ENCODE measurements around the gene ACTL10. TPM values are rescaled to one million over a fixed set of nuclear protein-coding genes. Genes with fewer than 3 reads are reported as not detected.

Gene ACTL10
- polyA plus RNA-seq, 10 donors, result 0.11 to 0.43 (median 0.33) TPM

GRCh38 chr20:33676652-33677645 is 10.2 kb downstream of the ACTL10 start:
- no peak for DNase-seq

- peak; percentile 59 to 92 (median 69) for DNase-seq
Observed at GRCh38 chr20:33677991-33678702, 11.4 kb downstream of the ACTL10 start.

- DNase-seq, result no peak
Observed at GRCh38 chr20:33679758-33680485, 13.2 kb downstream of the ACTL10 start.

GRCh38 chr20:33680686-33681085 is 13.9 kb downstream of the ACTL10 start:
- DNase-seq, result no peak

- DNase-seq, result no peak
Observed at GRCh38 chr20:33681288-33681687, 14.5 kb downstream of the ACTL10 start.

GRCh38 chr20:33681728-33682353 is 15.1 kb downstream of the ACTL10 start:
- DNase-seq, result no peak

GRCh38 chr20:33684533-33685327 is 18.0 kb downstream of the ACTL10 start:
- DNase-seq, result no peak

GRCh38 chr20:33685328-33686099 is 18.8 kb downstream of the ACTL10 start:
- DNase-seq, result peak in 1 of 3 donors; percentile 83

- DNase-seq, result peak; percentile 95 to 98 (median 95)
Observed at GRCh38 chr20:33686100-33686983, 19.6 kb downstream of the ACTL10 start, which contains the start of gene E2F1. E2F1 (minus strand) TSS chr20:33686385; CDS start chr20:33686264, 121 bp downstream.

- DNase-seq, result no peak
Observed at GRCh38 chr20:33686984-33687366, 20.2 kb downstream of the ACTL10 start.

- DNase-seq, result no peak
Observed at GRCh38 chr20:33687370-33687915, 20.7 kb downstream of the ACTL10 start.

- DNase-seq, result no peak
Observed at GRCh38 chr20:33687993-33688937, 21.5 kb downstream of the ACTL10 start.

GRCh38 chr20:33688938-33689424 is 22.2 kb downstream of the ACTL10 start:
- no peak for DNase-seq

GRCh38 chr20:33689493-33689892 is 22.8 kb downstream of the ACTL10 start:
- DNase-seq, result no peak

GRCh38 chr20:33689973-33690372 is 23.2 kb downstream of the ACTL10 start:
- DNase-seq, result no peak

- no peak for DNase-seq
Observed at GRCh38 chr20:33693289-33693688, 26.5 kb downstream of the ACTL10 start.

Data from muscle of back (tissue), 11 donors.